BE2C (cell line): ENCODE results near the gene TERT.

Source experiments
- DNase-seq: peaks from one replicate; pipeline ENCODE4 v3.0.0-alpha.2; 2020
- H3K27me3 ChIP-seq: fragments of 250-450 bp; sonication (Bioruptor Pico); 2 replicates; pipeline ENCODE4 v1.5.1; 2020; ENCODE audit warnings: mild to moderate bottlenecking
- H3K36me3 ChIP-seq: fragments of 250-450 bp; sonication (Bioruptor Pico); 2 replicates; pipeline ENCODE4 v1.5.1; 2020; ENCODE audit warnings: mild to moderate bottlenecking
- H3K4me1 ChIP-seq: fragments of 250-450 bp; sonication (Bioruptor Pico); 2 replicates; pipeline ENCODE4 v1.5.1; 2020
- H3K4me3 ChIP-seq: 2 replicates; pipeline ENCODE4 v1.5.1; 2011; ENCODE audit warnings: low read depth, low read length
- H3K9me3 ChIP-seq: fragments of 250-450 bp; sonication (Bioruptor Pico); 2 replicates; pipeline ENCODE4 v1.5.1; 2020
- CTCF ChIP-seq: IDR thresholded peaks from 2 replicates; pipeline ENCODE4 v1.5.1; 2012; ENCODE audit warnings: mild to moderate bottlenecking, low read depth, low read length

TERT gene

DNA sequence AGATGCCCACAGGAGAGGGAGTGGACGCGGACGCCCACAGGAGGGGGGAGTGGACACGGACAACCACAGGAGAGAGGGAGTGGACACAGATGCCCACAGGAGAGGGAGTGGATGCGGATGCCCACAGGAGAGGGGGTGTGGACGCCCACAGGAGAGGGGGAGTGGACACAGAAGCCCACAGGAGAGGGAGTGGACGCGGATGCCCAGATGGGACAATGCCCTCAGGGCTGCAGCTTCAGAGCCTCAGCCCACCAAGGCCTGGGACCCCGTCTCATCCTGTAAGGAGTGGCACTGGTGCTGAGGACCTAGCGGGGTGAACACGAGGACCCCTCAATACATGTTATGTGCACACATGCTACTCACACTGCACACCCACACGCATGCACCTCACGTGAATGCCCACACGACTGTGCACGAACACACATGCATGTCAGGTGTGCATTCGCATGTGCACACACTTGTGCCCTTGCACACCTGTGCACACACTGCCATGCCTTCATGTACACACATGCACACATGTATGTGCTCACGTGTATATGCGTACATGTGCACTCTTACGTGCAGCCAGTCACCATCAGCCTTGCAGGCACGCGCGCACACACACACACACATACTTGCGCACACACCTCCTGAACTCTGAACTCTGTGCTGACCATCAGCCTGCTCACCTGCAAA, 34.9 kb downstream of the TERT start:
- TF ChIP-seq CTCF, result no peak
- DNase-seq, result no peak
- no peaks in the 10 kb centered on the region for H3K9me3 ChIP-seq
- no peaks in the 10 kb centered on the region for H3K36me3 ChIP-seq
- no peak overlapping the region for H3K4me3 ChIP-seq
- H3K4me1 ChIP-seq, result no peaks in the 10 kb centered on the region
- no peaks in the 10 kb centered on the region for H3K27me3 ChIP-seq

- H3K4me3 ChIP-seq, result no peak overlapping the region
Measured at GRCh38 chr5:1257841-1258240, 37.0 kb downstream of the TERT start.

GRCh38 chr5:1257363-1257762, 37.5 kb downstream of the TERT start:
- H3K36me3 ChIP-seq, result no peaks in the 10 kb centered on the region
- H3K27me3 ChIP-seq, result no peaks in the 10 kb centered on the region
- H3K9me3 ChIP-seq, result no peaks in the 10 kb centered on the region
- no peaks in the 10 kb centered on the region for H3K4me1 ChIP-seq
- TF ChIP-seq CTCF, result no peak
- no peak overlapping the region for H3K4me3 ChIP-seq
- no peak for DNase-seq

More at GRCh38 chr5:1257841-1258240, 37.0 kb downstream of the TERT start:
- Histone ChIP-seq H3K27me3 (no peaks in the 10 kb centered on the region), H3K9me3 (no peaks in the 10 kb centered on the region), H3K36me3 (no peaks in the 10 kb centered on the region), H3K4me1 (no peaks in the 10 kb centered on the region)
- no peak for DNase-seq
- no peak for TF ChIP-seq CTCF

- Histone ChIP-seq H3K27me3 (no peaks in the 10 kb centered on the region), H3K4me1 (no peaks in the 10 kb centered on the region), H3K9me3 (no peaks in the 10 kb centered on the region), H3K4me3 (no peak overlapping the region), H3K36me3 (no peaks in the 10 kb centered on the region)
- DNase-seq, result no peak
- TF ChIP-seq CTCF, result no peak
Measured at GRCh38 chr5:1256776-1257175, 38.1 kb downstream of the TERT start.

DNA sequence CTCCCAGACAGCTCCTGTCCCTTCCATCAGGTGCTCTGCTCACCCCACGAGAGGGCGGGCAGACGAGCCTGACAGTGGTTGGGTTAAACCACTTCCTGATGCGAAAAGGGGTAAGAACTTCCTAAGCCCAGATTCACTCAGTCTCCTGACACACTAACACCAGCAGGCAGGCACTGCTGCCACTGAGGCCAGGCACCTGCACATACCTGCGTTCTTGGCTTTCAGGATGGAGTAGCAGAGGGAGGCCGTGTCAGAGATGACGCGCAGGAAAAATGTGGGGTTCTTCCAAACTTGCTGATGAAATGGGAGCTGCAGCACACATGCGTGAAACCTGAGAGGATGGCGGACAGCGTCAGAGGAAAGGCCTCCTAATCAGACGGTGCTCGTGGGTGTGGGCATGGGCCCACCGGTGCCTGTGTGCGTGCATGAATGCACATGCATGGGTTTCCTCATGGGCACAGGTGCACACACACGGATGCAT, 39.7 kb downstream of the TERT start:
- no peaks in the 10 kb centered on the region for H3K36me3 ChIP-seq
- TF ChIP-seq CTCF, result no peak

GRCh38 chr5:1254196-1254595, 40.7 kb downstream of the TERT start:
- Histone ChIP-seq H3K4me3 (no peak overlapping the region), H3K27me3 (0 out of 2 replicates have a peak, but pooled peaks cover 7% of the 10 kb centered on the region), H3K4me1 (no peaks in the 10 kb centered on the region), H3K36me3 (no peaks in the 10 kb centered on the region), H3K9me3 (no peaks in the 10 kb centered on the region)
- no peak for TF ChIP-seq CTCF
- DNase-seq, result no peak

More for the DNA sequence above, 39.7 kb downstream of the TERT start:
- H3K4me3 ChIP-seq, result no peak overlapping the region
- no peaks in the 10 kb centered on the region for H3K4me1 ChIP-seq
- H3K27me3 ChIP-seq, result no peaks in the 10 kb centered on the region
- no peaks in the 10 kb centered on the region for H3K9me3 ChIP-seq
- no peak for DNase-seq
